Measurements from ENCODE around the gene LRRC63. TPM values are rescaled to one million over a fixed set of nuclear protein-coding genes. Genes with fewer than 3 reads are reported as not detected.

LRRC63 gene
- total and polyA plus RNA-seq, 2 donors (not counting 1 experiment from before 2014, with no cell fraction given) = 0.17 TPM; not detected in 1

DNA sequence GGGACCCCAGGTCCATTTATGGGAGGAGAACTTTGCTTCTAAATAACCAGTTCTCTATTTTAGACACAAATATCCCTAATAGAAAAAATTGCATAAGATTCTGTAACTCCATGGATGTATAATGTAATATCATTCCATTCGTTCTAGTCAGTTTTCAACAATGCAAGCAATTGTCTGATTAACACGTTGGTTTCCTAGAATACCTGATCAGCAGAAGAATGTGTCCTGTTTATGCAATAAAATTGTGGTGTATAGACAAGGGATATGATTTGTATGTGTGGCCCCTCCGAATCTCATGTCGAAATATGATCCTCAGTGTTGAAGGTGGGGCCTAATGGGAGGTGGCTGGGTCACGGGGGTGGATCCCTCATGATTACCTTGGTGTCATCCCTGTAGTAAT is 113.2 kb downstream of the LRRC63 start:
- Histone ChIP-seq H3K27me3 (ENCODE audit: control insufficient read depth, insufficient read depth, low read length) (no peaks in the 10 kb centered on the region), H2AFZ (ENCODE audit: low read length) (no peak overlapping the region), H3K4me3 (replicated peaks in 1 of 4; ENCODE audit: control extremely low read depth in 1 of 4, insufficient read depth in 1 of 4, low read depth in 3 of 4, low read length in 4 of 4) (no peak overlapping the region), H3K4me2 (ENCODE audit: extremely low read depth, insufficient read depth, low read length) (no peak overlapping the region), H3K27ac (ENCODE audit: insufficient read depth, low read length) (no peak overlapping the region), H4K20me1 (ENCODE audit: control insufficient read depth, extremely low read depth, insufficient read depth, low read length) (no peaks in the 10 kb centered on the region), H3K79me2 (ENCODE audit: control insufficient read depth, insufficient read depth, low read length) (no peaks in the 10 kb centered on the region), H3K36me3 (ENCODE audit: control insufficient read depth, insufficient read depth, low read length) (no peaks in the 10 kb centered on the region), H3K9ac (ENCODE audit: insufficient read depth, low read length) (no peak overlapping the region), H3K9me3 (ENCODE audit: control insufficient read depth, insufficient read depth, low read depth, low read length) (no peaks in the 10 kb centered on the region), H3K4me1 (ENCODE audit: control insufficient read depth, extremely low read depth, insufficient read depth, low read length) (no peaks in the 10 kb centered on the region)
- DNase-seq (ENCODE audit: low read depth in 2 of 2) = peak in 1 of 2 donors; percentile 42
- TF ChIP-seq, protein P1, sequence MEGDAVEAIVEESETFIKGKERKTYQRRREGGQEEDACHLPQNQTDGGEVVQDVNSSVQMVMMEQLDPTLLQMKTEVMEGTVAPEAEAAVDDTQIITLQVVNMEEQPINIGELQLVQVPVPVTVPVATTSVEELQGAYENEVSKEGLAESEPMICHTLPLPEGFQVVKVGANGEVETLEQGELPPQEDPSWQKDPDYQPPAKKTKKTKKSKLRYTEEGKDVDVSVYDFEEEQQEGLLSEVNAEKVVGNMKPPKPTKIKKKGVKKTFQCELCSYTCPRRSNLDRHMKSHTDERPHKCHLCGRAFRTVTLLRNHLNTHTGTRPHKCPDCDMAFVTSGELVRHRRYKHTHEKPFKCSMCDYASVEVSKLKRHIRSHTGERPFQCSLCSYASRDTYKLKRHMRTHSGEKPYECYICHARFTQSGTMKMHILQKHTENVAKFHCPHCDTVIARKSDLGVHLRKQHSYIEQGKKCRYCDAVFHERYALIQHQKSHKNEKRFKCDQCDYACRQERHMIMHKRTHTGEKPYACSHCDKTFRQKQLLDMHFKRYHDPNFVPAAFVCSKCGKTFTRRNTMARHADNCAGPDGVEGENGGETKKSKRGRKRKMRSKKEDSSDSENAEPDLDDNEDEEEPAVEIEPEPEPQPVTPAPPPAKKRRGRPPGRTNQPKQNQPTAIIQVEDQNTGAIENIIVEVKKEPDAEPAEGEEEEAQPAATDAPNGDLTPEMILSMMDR (conservative IDR thresholded peaks at IDR 0.05 in 1 of 2, IDR thresholded peaks at IDR 0.05 in 1 of 2; ENCODE audit: low read depth in 1 of 2, low read length in 2 of 2) = no peak
- TF ChIP-seq EZH2 (IDR thresholded peaks at IDR 0.05; ENCODE audit: low read length, missing control alignments) = no peak

Other genes starting within 250 kb of the LRRC63 start
- 19.0 and 21.8 TPM in 2 replicates for gene ZC3H13, start 159.2 kb upstream of the LRRC63 start, total RNA-seq
- gene ZC3H13, start 159.2 kb upstream of the LRRC63 start, polyA plus RNA-seq = 4.5 and 5.8 TPM in 2 replicates
- gene CPB2, start 106.9 kb upstream of the LRRC63 start, total RNA-seq = not detected in 2 replicates
- gene CPB2, start 106.9 kb upstream of the LRRC63 start, polyA plus RNA-seq = not detected in 2 replicates
- under 0.01 and 0.51 TPM in 2 replicates for gene LCP1, start 29.8 kb upstream of the LRRC63 start, total RNA-seq
- 0.06 and 0.10 TPM in 2 replicates for gene LCP1, start 29.8 kb upstream of the LRRC63 start, polyA plus RNA-seq
- gene RUBCNL, start 175.3 kb downstream of the LRRC63 start, total RNA-seq = 3.6 and 4.1 TPM in 2 replicates
- 0.70 and 0.71 TPM in 2 replicates for gene RUBCNL, start 175.3 kb downstream of the LRRC63 start, polyA plus RNA-seq